ENCODE results near the gene TOR3A. TPM values are rescaled to one million over a fixed set of nuclear protein-coding genes. Genes with fewer than 3 reads are reported as not detected.

The TOR3A gene
- total RNA-seq, 3 donors from 2014 or later (not counting 1 experiment from before 2014, with no cell fraction given) = 22.7 to 33.3 (median 29.0) TPM

DNA sequence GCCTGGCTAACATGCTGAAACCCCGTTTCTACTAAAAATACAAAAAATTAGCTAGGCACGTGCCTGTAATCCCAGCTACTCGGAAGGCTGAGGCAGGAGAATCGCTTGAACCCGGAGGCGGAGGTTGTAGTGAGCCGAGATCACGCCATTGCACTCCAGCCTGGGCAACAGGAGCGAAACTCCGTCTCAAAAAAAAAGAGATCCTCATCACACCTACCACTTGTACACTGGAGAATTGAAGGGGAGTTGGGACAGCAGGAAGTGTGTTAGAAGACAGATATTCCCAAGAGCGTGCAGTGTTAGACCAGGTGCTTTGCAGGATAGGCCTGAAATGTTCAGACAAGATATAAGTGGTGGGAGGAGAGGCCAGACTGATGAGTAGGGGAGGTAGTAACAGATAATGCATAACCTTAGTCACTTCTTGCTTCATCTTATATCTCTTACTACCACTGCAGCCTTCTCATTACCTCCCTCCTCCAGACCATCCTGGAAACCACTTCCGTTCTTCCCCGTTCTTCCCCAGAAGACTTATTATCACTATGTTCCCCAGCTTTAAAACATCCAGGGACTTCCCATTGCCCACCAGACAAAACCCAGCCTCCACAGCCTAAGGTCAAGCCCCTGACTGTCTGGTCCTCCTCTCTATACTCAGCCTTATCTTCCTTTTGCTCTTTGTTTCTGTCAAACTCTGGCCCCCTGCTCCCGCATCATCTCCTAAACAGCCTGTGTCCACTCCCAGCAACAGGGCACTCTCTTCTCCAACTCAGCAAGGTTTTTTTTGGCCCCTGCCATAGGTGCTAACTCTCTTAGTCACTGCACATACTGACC, 34.8 kb upstream of the TOR3A start:
- no peaks in the 10 kb centered on the region for H3K27me3 Mint-ChIP-seq (ENCODE audit: low read depth in 2 of 2)
- no peaks in the 10 kb centered on the region for H3K36me3 Mint-ChIP-seq
- peak overlapping the region in 1 of 2 donors; percentile 27 for H3K27ac Mint-ChIP-seq
- H3K4me3 ChIP-seq (ENCODE audit: low read length) = no peak overlapping the region
- intact Hi-C loops (cut with micrococcal nuclease) = no loop called here
- no peaks in the 10 kb centered on the region for H3K9me3 Mint-ChIP-seq
- H3K27ac ChIP-seq (ENCODE audit: low read length) = no peak overlapping the region
- peaks cover 1 to 34% of the 10 kb centered on the region in 2 donors for H3K4me1 Mint-ChIP-seq
- H3K36me3 ChIP-seq (ENCODE audit: control insufficient read depth, insufficient read depth, low read length) = peaks cover 3% of the 10 kb centered on the region
- no peak for DNase-seq
- no peak for ATAC-seq
- 97% methylated on average over 10 of the region's 14 CpGs for WGBS (ENCODE audit: insufficient coverage)
- H3K27me3 ChIP-seq (ENCODE audit: control insufficient read depth, insufficient read depth, low read length) = no peaks in the 10 kb centered on the region
- no peaks in the 10 kb centered on the region for H3K4me1 ChIP-seq (ENCODE audit: control insufficient read depth, insufficient read depth, low read length)
- TF ChIP-seq, protein P1, sequence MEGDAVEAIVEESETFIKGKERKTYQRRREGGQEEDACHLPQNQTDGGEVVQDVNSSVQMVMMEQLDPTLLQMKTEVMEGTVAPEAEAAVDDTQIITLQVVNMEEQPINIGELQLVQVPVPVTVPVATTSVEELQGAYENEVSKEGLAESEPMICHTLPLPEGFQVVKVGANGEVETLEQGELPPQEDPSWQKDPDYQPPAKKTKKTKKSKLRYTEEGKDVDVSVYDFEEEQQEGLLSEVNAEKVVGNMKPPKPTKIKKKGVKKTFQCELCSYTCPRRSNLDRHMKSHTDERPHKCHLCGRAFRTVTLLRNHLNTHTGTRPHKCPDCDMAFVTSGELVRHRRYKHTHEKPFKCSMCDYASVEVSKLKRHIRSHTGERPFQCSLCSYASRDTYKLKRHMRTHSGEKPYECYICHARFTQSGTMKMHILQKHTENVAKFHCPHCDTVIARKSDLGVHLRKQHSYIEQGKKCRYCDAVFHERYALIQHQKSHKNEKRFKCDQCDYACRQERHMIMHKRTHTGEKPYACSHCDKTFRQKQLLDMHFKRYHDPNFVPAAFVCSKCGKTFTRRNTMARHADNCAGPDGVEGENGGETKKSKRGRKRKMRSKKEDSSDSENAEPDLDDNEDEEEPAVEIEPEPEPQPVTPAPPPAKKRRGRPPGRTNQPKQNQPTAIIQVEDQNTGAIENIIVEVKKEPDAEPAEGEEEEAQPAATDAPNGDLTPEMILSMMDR (IDR thresholded peaks at IDR 0.05) = no peak
- no peaks in the 10 kb centered on the region for H3K9me3 ChIP-seq (ENCODE audit: control insufficient read depth, insufficient read depth, low read length)
- H3K4me3 Mint-ChIP-seq = no peak overlapping the region

- intact Hi-C loops (cut with micrococcal nuclease) = no loop called here
Measured at GRCh38 chr1:179047636-179047997, 34.3 kb upstream of the TOR3A start.

DNA sequence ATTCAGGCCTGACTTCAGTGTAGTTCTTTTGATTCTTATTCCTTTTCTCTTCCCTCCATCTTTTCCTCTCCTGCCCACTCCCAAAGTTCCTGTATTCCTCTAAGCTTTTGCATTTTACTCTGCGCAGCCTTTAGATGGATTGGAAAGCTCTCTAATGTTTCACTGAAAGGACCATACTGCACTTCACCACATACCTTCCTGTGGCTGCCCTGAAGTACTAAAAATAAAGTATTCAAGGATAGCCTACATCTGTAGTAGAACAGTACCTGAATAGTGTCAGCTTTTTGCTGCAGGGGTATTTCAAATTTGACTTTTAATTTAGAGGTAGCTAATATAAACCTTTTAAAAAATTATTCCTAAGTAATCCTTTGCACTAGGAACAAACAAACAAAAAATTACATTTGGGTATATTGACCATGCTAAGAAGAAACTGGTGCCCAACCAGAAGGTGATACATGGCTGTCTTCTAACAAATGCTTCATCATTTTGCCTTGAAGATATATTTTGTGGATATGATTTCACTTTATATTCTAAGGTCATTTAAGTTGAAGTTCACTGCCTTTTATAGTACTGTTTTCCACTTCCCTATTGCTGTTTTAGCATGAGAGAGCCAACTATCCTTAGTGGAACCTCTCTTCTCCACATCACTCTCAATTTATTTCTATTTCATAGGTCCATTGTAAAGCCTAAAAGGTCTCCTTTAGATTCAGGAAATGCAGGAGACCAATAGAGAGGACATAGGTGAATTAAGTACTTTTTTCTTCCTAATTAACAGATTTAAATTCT, 33.3 kb upstream of the TOR3A start:
- WGBS (ENCODE audit: insufficient coverage) = 67% methylated on average over 1 of the region's 1 CpG

More at GRCh38 chr1:179047636-179047997, 34.3 kb upstream of the TOR3A start:
- peak overlapping the region in 1 of 2 donors; percentile 27 for H3K27ac Mint-ChIP-seq
- ATAC-seq (no peak), DNase-seq (no peak)
- no peaks in the 10 kb centered on the region for H3K36me3 Mint-ChIP-seq
- Histone ChIP-seq H3K27me3 (ENCODE audit: control insufficient read depth, insufficient read depth, low read length) (no peaks in the 10 kb centered on the region), H3K4me1 (ENCODE audit: control insufficient read depth, insufficient read depth, low read length) (no peaks in the 10 kb centered on the region), H3K27ac (ENCODE audit: low read length) (no peak overlapping the region), H3K4me3 (ENCODE audit: low read length) (no peak overlapping the region), H3K9me3 (ENCODE audit: control insufficient read depth, insufficient read depth, low read length) (no peaks in the 10 kb centered on the region), H3K36me3 (ENCODE audit: control insufficient read depth, insufficient read depth, low read length) (peaks cover 3% of the 10 kb centered on the region)
- peaks cover 0 to 30% of the 10 kb centered on the region in 2 donors for H3K4me1 Mint-ChIP-seq
- TF ChIP-seq, protein P1 (IDR thresholded peaks at IDR 0.05) = no peak
- no peaks in the 10 kb centered on the region for H3K27me3 Mint-ChIP-seq (ENCODE audit: low read depth in 2 of 2)
- H3K9me3 Mint-ChIP-seq = no peaks in the 10 kb centered on the region
- no peak overlapping the region for H3K4me3 Mint-ChIP-seq

More for the DNA sequence above, 33.3 kb upstream of the TOR3A start:
- Histone ChIP-seq H3K27ac (ENCODE audit: low read length) (no peak overlapping the region), H3K4me1 (ENCODE audit: control insufficient read depth, insufficient read depth, low read length) (no peaks in the 10 kb centered on the region), H3K4me3 (ENCODE audit: low read length) (no peak overlapping the region), H3K9me3 (ENCODE audit: control insufficient read depth, insufficient read depth, low read length) (no peaks in the 10 kb centered on the region), H3K27me3 (ENCODE audit: control insufficient read depth, insufficient read depth, low read length) (no peaks in the 10 kb centered on the region), H3K36me3 (ENCODE audit: control insufficient read depth, insufficient read depth, low read length) (peaks cover 3% of the 10 kb centered on the region)
- Mint-ChIP-seq H3K4me3 (no peak overlapping the region), H3K36me3 (no peaks in the 10 kb centered on the region), H3K4me1 (peaks cover 0 to 21% of the 10 kb centered on the region in 2 donors), H3K27ac (no peak overlapping the region), H3K9me3 (no peaks in the 10 kb centered on the region), H3K27me3 (ENCODE audit: low read depth in 2 of 2) (no peaks in the 10 kb centered on the region)
- DNase-seq (no peak), ATAC-seq (no peak)
- intact Hi-C loops (cut with micrococcal nuclease) = no loop called here
- TF ChIP-seq, protein P1 (IDR thresholded peaks at IDR 0.05) = no peak
